NCI-H1417 (cell line): Measurements from ENCODE around the gene TMEM200A.
"Not testable (repeated sequence)": the region's sequence is repeated elsewhere in the genome, so short reads cannot be mapped to it uniquely, and the experiment has no call there.

Experiments
- DNase-seq, 3 experiments: peaks; one replicate each; lab custom pipeline; 2025; lab: John Stamatoyannopoulos, UW

TMEM200A gene

GRCh38 chr6:130365166-130366106 lies at the start of gene TMEM200A:
Gene TMEM200A (plus strand): TSS chr6:130366017. CDS start chr6:130440423, 74,406 bp downstream.
- DNase-seq, result peak; percentile 42 to 78 (median 76)

GRCh38 chr6:130320908-130321307 lies 44.9 kb upstream of the TMEM200A start:
- no peak for DNase-seq

- DNase-seq, result peak; percentile 31 to 74 (median 48)
Measured at GRCh38 chr6:130322673-130323268, 43.0 kb upstream of the TMEM200A start.

- no peak for DNase-seq
Measured at GRCh38 chr6:130324657-130325056, 41.2 kb upstream of the TMEM200A start.

GRCh38 chr6:130326496-130326895 lies 39.3 kb upstream of the TMEM200A start:
- no peak for DNase-seq

- no peak for DNase-seq
Measured at GRCh38 chr6:130337534-130337933, 28.3 kb upstream of the TMEM200A start.

GRCh38 chr6:130346324-130346723 lies 19.5 kb upstream of the TMEM200A start:
- not testable (repeated sequence) for DNase-seq

- DNase-seq, result no peak
Measured at GRCh38 chr6:130354322-130354721, 11.5 kb upstream of the TMEM200A start.

GRCh38 chr6:130355572-130355971 lies 10.2 kb upstream of the TMEM200A start:
- DNase-seq, result no peak

- DNase-seq, result peak in 1 of 3 experiments; percentile 10
Measured at GRCh38 chr6:130357436-130357835, 8.4 kb upstream of the TMEM200A start.

- DNase-seq, result no peak
Measured at GRCh38 chr6:130359736-130360135, 6.1 kb upstream of the TMEM200A start.

GRCh38 chr6:130362128-130362527 lies 3.7 kb upstream of the TMEM200A start:
- no peak for DNase-seq

- peak in 1 of 3 experiments; percentile 5 for DNase-seq
Measured at GRCh38 chr6:130364224-130364780, 1.5 kb upstream of the TMEM200A start.

GRCh38 chr6:130366107-130367005 lies 539 bp downstream of the TMEM200A start:
- peak in 2 of 3 experiments; percentile 79 to 90 for DNase-seq

- peak in 2 of 3 experiments; percentile 28 to 74 for DNase-seq
Measured at GRCh38 chr6:130367767-130368166, 1.9 kb downstream of the TMEM200A start.

GRCh38 chr6:130368576-130368975 lies 2.8 kb downstream of the TMEM200A start:
- peak in 2 of 3 experiments; percentile 8 to 18 for DNase-seq

GRCh38 chr6:130369831-130370230 lies 4.0 kb downstream of the TMEM200A start:
- no peak for DNase-seq

- no peak for DNase-seq
Measured at GRCh38 chr6:130371921-130372420, 6.2 kb downstream of the TMEM200A start.

- DNase-seq, result no peak
Measured at GRCh38 chr6:130372786-130373185, 7.0 kb downstream of the TMEM200A start.

- DNase-seq, result no peak
Measured at GRCh38 chr6:130373992-130374391, 8.2 kb downstream of the TMEM200A start.

- no peak for DNase-seq
Measured at GRCh38 chr6:130376936-130377335, 11.1 kb downstream of the TMEM200A start.
